Measurements from ENCODE around the gene SLC7A11.

DNA sequence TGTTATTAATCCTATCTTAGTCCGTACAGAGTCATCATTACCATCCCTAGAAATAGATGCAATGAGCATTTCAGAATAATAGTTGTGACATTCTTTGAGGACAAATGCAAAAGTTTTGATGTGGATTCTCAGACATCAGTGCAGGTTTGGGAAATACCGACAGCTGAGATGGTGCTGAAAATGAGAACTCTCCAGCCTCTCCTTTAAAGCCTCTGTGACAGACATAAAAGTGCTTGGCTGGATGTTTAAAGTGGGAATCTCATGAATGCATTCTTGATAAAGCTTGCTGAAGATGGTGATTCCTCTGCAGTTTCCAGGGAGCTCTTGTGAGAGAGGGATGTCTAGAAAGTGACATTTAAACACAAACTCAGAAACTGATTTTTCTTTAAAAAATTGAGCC, 35.0 kb upstream of the SLC7A11 start:
- no peak for TF ChIP-seq CTCF (IDR thresholded peaks at IDR 0.05)
- TF ChIP-seq POLR2AphosphoS5 (IDR thresholded peaks at IDR 0.05), result no peak
